ENCODE measurements around the gene WDR87. TPM values are rescaled to one million over a fixed set of nuclear protein-coding genes. Genes with fewer than 3 reads are reported as not detected.

The WDR87 gene
- total RNA-seq, 1 experiment from 2014 or later, result not detected

GRCh38 chr19:37953171-37953917 is 47.0 kb upstream of the WDR87 start:
- peaks cover 9% of the 10 kb centered on the region for H3K4me1 Mint-ChIP-seq (ENCODE audit: low read depth, unreplicated experiment)
- H3K27me3 Mint-ChIP-seq (ENCODE audit: unreplicated experiment), result no peaks in the 10 kb centered on the region
- CTCF ChIA-PET, result interaction anchor here (1.1 kb wide), 1 partner anchor 19 kb away, joined by 4 read pairs; no protein-coding TSS in a partner anchor
- H3K36me3 Mint-ChIP-seq (ENCODE audit: insufficient read depth, unreplicated experiment), result peaks cover 4% of the 10 kb centered on the region
- BruUV-seq (replicated peaks), result no TSS peak
- DNase-seq, result no peak
- TF ChIP-seq CTCF (IDR thresholded peaks at IDR 0.05; ENCODE audit: unreplicated experiment), result no peak
- H3K9me3 Mint-ChIP-seq (ENCODE audit: low read depth, unreplicated experiment), result no peaks in the 10 kb centered on the region
- no peak overlapping the region for H3K4me3 Mint-ChIP-seq (ENCODE audit: low read depth, unreplicated experiment)
- intact Hi-C loops (cut with micrococcal nuclease; ENCODE audit: unreplicated experiment), result no loop called here
- H3K27ac Mint-ChIP-seq (ENCODE audit: unreplicated experiment), result no peak overlapping the region

GRCh38 chr19:37951816-37952210 is 45.4 kb upstream of the WDR87 start:
- TF ChIP-seq CTCF (IDR thresholded peaks at IDR 0.05; ENCODE audit: unreplicated experiment), result no peak
- Mint-ChIP-seq H3K4me3 (ENCODE audit: low read depth, unreplicated experiment) (no peak overlapping the region), H3K27ac (ENCODE audit: unreplicated experiment) (no peak overlapping the region), H3K9me3 (ENCODE audit: low read depth, unreplicated experiment) (no peaks in the 10 kb centered on the region), H3K27me3 (ENCODE audit: unreplicated experiment) (no peaks in the 10 kb centered on the region), H3K36me3 (ENCODE audit: insufficient read depth, unreplicated experiment) (peaks cover 4% of the 10 kb centered on the region), H3K4me1 (ENCODE audit: low read depth, unreplicated experiment) (peaks cover 9% of the 10 kb centered on the region)
- no peak for DNase-seq
- CTCF ChIA-PET, result interaction anchor here (0.6 kb wide), 1 partner anchor 51 kb away, joined by 3 read pairs; no protein-coding TSS in a partner anchor
- intact Hi-C loops (cut with micrococcal nuclease; ENCODE audit: unreplicated experiment), result no loop called here
- no TSS peak for BruUV-seq (replicated peaks)

GRCh38 chr19:37950471-37951175 is 44.2 kb upstream of the WDR87 start:
- no peak for TF ChIP-seq CTCF (IDR thresholded peaks at IDR 0.05; ENCODE audit: unreplicated experiment)
- no peaks in the 10 kb centered on the region for H3K27me3 Mint-ChIP-seq (ENCODE audit: unreplicated experiment)
- H3K36me3 Mint-ChIP-seq (ENCODE audit: insufficient read depth, unreplicated experiment), result peaks cover 4% of the 10 kb centered on the region
- H3K4me3 Mint-ChIP-seq (ENCODE audit: low read depth, unreplicated experiment), result no peak overlapping the region
- DNase-seq, result no peak
- BruUV-seq (replicated peaks), result no TSS peak
- peaks cover 9% of the 10 kb centered on the region for H3K4me1 Mint-ChIP-seq (ENCODE audit: low read depth, unreplicated experiment)
- no peaks in the 10 kb centered on the region for H3K9me3 Mint-ChIP-seq (ENCODE audit: low read depth, unreplicated experiment)
- CTCF ChIA-PET, result no interaction called here
- no peak overlapping the region for H3K27ac Mint-ChIP-seq (ENCODE audit: unreplicated experiment)
- intact Hi-C loops (cut with micrococcal nuclease; ENCODE audit: unreplicated experiment), result no loop called here

GRCh38 chr19:37948362-37948761 is 42.0 kb upstream of the WDR87 start:
- H3K4me3 Mint-ChIP-seq (ENCODE audit: low read depth, unreplicated experiment), result no peak overlapping the region
- H3K36me3 Mint-ChIP-seq (ENCODE audit: insufficient read depth, unreplicated experiment), result peaks cover 4% of the 10 kb centered on the region
- H3K27me3 Mint-ChIP-seq (ENCODE audit: unreplicated experiment), result no peaks in the 10 kb centered on the region
- CTCF ChIA-PET, result no interaction called here
- no peak for DNase-seq
- no TSS peak for BruUV-seq (replicated peaks)
- intact Hi-C loops (cut with micrococcal nuclease; ENCODE audit: unreplicated experiment), result no loop called here
- H3K27ac Mint-ChIP-seq (ENCODE audit: unreplicated experiment), result no peak overlapping the region
- peaks cover 15% of the 10 kb centered on the region for H3K4me1 Mint-ChIP-seq (ENCODE audit: low read depth, unreplicated experiment)
- TF ChIP-seq CTCF (IDR thresholded peaks at IDR 0.05; ENCODE audit: unreplicated experiment), result no peak
- H3K9me3 Mint-ChIP-seq (ENCODE audit: low read depth, unreplicated experiment), result no peaks in the 10 kb centered on the region

Measured in Calu3 (cell line).